G401 (cell line): ENCODE results near the gene B3GLCT. TPM values are rescaled to one million over a fixed set of nuclear protein-coding genes. Genes with fewer than 3 reads are reported as not detected.

Experiments
- DNase-seq: peaks from one replicate; pipeline ENCODE4 v3.0.0-alpha.2; 2015; ENCODE audit warnings: low spot score
- in situ Hi-C: cut with HindIII; loops from 2 replicates; pipeline ENCODE4 v1.10.0; 2016; ENCODE audit warnings: low sequenced_read_pairs, mixed read lengths
- total RNA-seq: library from RNA; depleted of rRNA; stranded (reverse); fragments of >200 nt; shearing (Covaris generic); gene quantifications from 2 replicates; pipeline ENCODE4 v1.2.3, GENCODE V29; 2014

Gene B3GLCT
- total RNA-seq, 1 experiment from 2014 or later, result 10.9 TPM

DNA sequence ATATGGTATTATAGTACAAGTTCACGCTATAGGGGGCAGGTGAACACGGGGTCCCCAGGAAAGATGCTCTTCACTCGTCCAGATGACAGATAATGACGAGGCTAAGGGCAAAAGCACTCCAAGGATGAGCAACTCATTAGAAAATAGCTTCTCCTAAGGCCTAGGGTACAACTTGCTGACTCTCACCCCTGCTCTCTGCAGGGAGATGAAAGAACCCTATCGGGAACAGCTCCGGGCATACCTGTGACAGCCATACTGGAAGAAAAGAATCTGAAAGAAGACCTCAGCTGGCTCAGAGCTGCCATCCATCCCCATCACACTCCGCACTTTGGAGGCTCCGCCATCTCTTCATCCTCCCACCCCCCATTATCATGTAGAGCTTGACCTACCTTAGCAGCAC lies 20.5 kb upstream of the B3GLCT start:
- in situ Hi-C loops, result no loop called here

DNA sequence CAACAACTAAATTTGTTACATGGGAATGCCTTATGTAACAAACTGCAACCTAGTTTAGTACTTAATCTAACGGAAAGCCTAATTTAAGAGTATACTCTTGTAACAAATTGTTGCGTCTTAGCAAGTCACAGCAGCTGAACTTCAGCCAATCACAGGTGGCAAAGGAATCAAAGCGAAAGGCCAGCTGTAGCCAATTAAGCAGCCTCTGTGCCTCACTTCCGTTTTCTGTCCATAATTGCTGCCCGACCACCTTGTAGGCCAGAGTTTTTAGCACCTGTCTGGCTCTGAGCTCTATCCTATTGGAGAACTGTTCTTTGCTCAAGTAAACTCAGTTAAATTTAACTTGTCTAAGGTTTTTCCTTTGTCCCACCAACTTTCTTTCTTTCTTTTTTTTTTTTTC lies 20.0 kb upstream of the B3GLCT start:
- DNase-seq, result no peak
- in situ Hi-C loops, result no loop called here

More for the DNA sequence above, 20.5 kb upstream of the B3GLCT start:
- no peak for DNase-seq

DNA sequence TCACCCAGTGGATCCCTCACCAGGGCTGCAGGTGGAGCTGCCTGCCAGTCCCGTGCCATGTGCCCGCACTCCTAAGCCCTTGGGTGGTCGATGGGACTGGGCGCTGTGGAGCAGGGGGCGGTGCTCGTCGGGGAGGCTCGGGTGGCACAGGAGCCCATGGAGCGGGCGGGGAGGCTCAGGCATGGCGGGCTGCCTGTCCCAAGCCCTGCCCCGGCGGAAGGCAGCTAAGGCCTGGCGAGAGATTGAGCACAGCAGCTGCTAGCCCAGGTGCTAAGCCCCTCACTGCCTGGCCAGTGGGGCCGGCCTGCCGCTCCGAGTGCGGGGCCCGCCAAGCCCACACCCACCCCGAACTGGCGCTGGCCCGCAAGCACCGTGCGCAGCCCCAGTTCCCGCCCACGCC lies 16.8 kb upstream of the B3GLCT start:
- no peak for DNase-seq
- in situ Hi-C loops, result no loop called here

DNA sequence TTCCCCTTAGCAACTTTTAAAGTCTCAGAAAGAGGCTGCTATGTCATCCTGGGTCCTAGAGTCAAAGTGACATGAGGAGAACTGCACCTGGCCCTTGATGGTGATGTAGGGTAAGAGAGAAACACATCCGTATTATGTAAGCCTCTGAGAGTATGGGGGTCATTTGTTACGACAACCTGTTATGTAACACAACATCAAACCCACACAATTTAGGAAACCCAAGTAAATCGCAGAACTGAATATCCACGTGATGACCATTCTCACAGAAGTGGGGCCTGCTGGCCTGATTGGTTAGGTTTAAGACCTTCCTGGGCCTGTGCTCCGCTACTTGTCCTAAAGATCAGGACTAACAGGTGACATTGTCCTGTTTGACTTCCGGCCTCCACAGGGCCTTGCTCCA lies 15.3 kb upstream of the B3GLCT start:
- in situ Hi-C loops, result no loop called here
- no peak for DNase-seq

DNA sequence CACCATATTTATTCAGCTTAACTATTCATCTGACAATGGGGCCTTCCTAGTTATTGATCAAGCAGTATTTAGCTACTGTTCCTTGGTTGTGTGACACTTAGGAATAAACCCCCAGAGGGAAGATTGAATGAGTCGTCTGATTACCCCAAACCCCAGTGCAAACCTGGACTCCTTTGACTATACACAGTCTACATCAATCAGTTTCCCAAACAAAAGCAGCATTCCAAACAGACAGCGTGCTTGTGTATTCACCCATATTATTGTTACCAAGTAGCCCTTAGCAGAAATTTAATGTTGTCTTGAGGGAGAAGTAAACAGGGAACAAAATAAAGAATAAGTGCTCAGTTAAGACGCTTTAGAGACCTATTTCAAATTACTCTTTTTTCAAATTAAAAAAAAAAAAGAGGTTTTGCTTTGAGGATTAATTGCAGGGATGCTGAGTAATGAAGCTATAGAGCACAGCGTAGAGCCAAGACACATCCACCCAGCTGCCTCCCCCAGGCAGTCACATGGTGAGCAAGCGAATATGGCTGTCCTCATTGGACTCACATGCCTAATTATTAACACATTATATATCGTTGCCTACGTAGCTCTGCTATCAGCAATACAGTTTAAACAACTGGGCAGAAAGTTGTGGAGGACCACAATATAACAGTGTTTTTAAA lies 14.7 kb upstream of the B3GLCT start:
- in situ Hi-C loops, result no loop called here
- no peak for DNase-seq

DNA sequence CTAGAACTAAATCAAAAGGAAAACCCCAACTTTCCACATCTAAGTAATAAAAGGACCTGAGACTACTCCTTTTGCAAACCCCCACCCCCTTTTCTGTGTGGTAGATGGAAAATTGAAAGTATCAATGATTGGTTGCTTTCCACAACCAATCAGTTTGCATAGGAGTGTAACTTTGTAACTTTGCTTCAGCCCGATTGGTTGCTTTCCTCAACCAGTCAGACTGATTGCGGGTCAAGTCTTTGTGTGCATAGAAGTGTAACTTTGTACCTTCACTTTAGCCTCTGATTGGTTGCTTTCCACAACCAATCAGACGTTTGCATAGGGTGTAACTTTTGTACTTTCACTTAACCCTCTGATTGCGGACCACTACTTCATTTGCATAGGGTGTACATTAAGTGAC lies 8.0 kb upstream of the B3GLCT start:
- in situ Hi-C loops, result no loop called here
- no peak for DNase-seq

DNA sequence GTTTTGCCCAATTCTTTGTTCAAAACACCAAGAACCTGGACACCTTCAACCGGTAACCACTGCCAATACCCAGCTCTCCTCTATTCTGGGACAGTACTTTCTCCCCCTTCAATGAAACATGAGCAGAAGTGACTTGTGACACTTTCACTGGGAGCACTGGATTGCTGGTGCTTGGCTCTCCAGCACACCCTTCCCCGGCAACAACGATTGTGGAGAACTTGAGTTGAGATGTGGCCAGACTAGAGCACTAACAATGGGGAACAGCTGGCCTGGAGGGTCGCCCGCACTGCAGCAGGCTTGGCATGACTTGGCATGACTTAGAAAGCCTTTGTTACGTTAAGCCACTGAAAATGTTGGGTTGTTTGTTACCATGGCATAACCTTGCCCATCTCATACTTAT lies 7.5 kb upstream of the B3GLCT start:
- in situ Hi-C loops, result no loop called here
- no peak for DNase-seq

DNA sequence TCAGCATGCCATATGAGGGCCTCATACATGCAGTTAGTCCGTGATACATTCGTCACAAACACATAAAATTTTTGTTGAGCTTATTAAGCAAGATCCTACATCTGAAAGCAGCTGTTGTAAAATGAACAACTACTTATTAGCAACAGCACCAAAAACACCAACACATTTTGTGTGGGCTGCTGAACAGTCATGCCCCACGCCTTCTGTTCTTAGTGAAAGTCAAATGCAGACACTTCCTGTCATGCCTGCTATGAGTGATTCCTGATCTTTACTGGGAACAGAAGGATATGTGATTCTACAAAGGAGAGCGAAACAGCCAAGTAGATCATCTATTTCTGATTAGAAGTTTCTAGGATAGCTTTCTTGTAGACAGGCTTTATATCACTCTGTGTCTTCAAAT lies 4.2 kb upstream of the B3GLCT start:
- in situ Hi-C loops, result no loop called here
- no peak for DNase-seq

DNA sequence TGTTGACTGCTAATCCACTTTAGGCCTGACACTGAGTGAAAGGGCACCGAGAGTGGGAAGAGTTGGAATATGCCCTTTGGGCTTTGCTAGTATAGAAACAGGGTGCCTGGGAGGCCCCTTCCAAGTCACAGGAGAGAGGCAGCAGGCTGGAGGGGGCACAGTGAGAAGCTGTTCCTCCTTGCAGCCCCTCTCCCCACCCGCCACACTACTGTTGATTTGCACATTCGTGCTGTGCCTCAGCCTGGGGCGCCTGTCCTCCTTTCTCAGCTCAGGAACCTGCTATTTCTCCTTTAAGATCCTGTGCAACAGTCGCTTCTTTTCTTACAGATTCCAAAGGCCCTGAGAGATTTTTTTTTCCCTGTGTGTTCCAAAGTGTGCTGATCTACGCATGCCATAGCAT lies 2.8 kb upstream of the B3GLCT start:
- in situ Hi-C loops, result no loop called here
- DNase-seq, result no peak

DNA sequence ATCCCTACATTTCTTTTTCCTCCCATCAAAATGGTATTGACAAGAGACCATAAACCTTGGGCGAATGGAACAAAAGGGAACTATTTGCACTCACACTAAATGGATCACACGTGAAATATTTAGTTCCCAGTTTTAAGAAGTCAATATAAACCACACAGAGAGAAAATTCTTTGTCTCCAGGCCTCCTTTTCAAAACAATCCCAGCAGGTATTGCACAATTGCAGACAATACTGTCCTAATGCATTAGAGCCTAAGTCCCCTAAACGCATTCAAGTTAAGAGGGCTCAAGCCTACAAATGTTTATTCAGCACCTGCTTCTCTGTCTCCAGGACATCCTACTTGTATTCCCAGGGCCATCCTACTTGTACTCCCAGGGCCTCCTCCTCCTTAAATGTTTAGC lies 1.3 kb upstream of the B3GLCT start:
- in situ Hi-C loops, result no loop called here
- DNase-seq, result no peak

DNA sequence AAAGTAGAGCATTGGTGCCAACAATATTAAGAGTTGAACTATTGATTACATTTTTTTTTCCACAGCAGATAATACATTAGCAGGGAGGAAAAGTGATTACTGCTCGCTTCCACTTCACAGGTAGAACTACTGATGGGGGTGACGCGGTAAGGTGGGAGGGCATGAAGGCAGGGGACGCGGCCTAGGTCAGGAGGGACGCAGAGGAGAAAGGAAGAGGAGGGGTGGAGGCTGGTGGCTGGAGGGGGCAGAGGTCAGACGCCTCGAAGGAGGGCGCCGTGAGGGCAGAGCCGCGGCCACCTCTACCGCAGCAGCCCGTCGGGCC lies 287 bp upstream of the B3GLCT start:
- in situ Hi-C loops, result no loop called here
- DNase-seq, result no peak

DNA sequence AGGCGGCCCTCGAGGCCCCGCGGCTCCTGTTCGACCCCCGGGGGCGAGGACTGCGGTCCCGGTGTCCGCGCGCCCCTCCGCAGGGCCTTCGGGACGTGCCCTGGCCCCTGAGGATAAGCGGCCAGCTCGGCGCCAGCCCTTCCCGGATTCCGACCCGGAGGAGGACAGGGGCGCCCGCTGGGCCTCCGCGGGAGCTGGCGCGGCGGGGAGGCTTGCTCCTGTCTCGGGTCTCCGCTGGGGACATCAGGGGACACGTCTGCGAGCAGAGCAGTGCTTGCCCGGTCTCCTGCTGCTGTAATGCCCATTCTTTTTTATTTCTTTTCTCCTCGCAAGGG lies 829 bp downstream of the B3GLCT start:
- in situ Hi-C loops, result no loop called here
- no peak for DNase-seq

DNA sequence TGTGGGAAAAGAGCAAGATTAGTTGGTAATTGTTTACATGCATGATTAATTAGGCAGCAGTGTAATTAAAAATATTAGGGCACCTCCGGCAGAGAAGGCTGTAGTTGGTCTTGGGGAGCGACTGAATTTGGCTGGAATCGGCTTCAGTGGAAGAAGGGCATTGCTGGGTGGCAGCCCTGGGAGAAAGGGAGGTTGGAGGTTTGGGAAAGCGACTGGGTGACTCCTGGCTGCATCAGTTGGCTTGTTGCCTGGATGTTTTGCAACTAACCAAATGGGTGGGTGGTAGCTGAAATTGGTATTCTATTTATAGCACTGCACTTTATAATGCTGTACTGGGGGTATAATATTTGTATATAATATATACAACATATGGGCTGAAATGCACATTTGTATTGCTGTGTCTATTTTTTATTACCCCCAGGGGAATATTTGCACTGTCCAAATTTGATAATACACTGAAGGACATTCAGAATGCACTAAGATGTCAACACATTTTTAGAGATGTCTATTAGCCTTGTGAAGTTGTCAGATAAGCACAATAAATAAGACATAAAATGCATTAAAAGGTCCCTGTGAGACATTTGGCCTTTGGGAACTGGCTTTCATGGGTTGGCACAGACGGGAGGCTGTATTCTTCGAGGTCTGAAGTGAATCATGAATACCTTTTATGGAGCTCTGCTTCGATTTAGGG lies 1.7 kb downstream of the B3GLCT start:
- in situ Hi-C loops, result no loop called here
- peak; percentile 3 for DNase-seq

DNA sequence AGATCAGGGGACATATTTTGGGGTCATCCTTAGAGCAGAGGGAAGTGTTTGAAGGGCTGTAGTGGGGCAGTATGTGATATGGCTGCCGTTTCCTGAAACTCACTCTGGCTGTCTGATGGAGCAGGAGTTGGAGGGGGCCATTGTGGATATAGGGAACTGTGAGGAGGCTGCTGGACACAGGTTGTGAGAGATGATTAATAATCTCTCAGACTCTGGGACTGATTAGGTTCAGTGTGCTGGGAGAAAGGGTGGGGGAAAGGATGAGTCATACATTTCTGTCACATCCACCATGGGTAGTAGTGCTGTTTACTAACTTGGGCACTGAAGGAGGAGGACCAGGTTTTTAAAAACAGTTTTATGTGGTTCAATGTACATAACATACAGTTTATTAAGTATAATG lies 4.8 kb downstream of the B3GLCT start:
- DNase-seq, result no peak
- in situ Hi-C loops, result no loop called here

DNA sequence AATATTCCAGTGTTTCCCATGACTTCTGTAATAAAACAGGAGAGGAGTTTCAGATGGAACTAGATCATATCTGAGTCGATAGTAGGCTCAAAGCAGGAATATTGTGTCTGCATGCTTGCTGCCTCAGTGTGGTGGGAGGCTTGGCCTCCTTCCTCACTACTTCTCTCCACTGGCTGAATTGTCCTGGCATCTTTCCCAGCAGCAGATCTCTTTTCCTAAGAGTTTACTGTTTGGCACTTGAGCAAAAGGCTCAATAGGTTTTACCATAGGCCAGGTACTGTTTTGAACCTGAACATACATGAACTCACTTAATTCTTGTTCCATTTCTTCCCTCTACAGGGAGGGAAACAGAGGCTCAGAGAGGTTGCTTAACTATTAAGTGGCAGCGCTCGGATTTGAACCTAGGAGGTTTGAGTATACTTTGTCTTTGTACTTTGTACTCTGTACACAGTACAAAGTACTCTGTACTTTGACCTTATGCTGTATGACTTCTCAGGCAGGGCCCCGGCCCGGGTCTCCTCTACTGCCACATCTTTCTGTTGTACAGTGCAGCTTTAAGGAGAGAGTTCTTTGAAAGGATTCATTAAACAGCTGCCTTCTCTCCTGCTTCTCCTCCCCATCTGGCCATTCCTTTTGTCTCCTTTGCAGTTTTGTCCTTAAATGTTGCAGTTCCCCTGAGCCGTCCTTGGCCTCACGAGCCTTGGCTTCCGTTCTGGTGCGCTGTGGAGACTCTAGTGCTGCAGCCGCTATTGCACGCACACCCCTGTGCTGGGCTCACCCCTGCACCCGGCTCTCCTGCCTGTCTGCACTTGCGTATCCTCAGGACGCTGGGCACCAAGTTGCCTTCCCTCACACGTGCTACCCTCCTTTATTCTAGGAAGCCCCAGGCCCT lies 8.1 kb downstream of the B3GLCT start:
- DNase-seq, result peak; percentile 2

DNA sequence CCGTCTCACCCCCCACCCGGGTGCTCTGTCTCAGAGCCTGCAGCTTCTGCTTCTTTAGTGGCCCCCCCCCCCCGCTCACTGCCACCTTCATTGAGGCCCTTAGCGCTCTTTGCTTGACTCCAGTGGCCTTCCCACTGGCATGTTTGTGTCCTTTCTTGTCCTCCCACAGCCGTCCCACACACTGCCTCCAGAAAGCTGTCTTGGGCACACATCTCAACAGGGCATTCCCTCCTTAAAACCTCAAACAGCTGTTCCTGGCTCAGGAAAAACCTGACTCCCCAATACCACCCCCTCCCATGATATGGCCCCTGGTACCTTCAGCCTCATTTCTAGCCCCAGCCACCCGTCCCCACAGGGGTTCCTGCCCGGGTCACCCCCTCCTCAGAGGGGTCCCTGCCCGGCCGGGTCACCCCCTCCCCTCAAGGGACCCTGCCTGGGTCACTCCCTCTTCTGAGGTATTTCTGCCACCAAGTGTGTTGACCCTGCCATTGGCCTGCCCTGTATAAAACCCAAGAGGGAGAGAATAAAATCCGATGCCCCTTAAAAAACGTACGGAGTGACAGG lies 8.9 kb downstream of the B3GLCT start:
- in situ Hi-C loops, result no loop called here
- DNase-seq, result no peak

More for the DNA sequence above, 8.1 kb downstream of the B3GLCT start:
- in situ Hi-C loops, result no loop called here

DNA sequence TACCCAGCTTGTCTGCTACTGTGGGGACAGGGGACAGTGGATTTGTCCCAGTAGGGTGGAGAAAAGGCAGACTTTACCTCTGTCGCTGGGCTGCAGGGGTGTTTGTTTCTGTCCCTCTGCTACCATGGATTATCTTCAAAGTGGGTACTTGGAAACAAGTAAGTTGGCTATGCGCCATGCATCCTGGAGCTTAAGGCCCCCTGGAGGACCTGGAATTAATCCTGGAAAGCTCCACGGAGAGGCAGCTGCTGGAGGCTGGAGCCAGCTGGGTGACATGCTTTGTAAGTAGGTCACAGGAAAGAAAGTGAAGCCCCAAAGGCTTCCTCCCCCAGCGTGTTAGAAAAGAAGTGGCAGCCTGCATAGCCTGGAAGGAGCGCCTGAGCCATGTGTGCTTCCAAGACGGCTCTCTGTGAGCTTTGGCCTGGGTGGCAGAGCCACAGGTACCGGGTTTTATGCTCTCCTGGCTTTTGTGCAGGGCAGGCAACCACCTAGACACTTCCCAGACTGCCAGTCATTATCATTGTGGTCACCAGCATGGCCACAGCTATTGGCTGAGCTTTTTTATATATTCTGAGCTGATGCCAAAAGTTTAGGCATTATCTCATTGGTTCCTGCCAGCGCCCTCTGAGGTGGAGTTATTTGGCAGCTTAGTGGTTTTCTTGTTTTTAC lies 9.5 kb downstream of the B3GLCT start:
- in situ Hi-C loops, result no loop called here
- peak; percentile 35 for DNase-seq

DNA sequence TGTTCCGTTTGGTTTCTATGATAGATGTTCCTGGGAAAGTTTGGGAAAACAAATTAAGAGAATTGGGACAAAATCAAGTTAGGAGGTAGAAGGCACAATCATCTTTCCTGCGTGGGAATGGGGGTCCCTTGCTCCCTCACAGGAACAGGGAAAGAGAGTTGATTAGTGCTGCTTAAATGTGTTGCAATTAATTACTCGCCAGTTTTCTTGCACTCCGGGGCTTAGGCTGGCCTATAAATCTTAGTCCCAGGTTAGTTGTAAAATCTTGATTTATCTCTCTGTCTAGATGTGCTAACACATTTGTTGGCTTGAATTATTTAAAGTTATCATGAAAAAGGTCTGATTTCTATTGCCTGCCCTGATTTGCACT lies 10.1 kb downstream of the B3GLCT start:
- no peak for DNase-seq
- in situ Hi-C loops, result no loop called here

DNA sequence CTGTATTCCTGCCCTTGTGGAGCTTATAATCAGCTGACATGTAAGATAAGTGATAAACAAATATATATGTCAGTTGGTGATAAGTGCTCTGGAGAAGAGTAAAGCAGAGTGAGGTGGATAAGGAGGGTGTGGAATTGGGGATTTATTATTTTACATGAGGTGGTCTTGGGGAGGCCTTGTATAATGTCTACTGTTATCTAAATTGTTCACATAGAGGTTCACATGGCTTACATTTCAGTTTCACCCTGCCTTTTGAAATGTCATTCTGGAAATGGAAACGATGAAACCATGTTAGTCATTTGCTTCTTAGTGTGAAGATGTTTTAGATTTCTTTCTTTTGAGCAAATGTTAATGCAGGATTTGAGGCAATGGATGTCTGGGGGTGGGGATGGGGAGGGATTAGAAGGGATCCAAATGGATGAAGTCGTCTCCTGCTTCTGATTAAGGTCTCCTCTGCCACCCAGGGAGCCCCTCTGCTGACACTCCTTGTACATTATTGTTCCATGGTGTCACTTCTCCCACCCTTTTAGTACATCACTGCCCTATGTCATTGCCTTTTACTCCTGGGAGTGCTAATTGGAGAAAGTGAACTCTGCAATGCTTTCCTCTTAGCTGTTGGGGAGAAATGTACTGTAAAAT lies 14.0 kb downstream of the B3GLCT start:
- DNase-seq, result no peak
- in situ Hi-C loops, result no loop called here
